ENCODE results near the gene CCDC174. TPM values are rescaled to one million over a fixed set of nuclear protein-coding genes. Genes with fewer than 3 reads are reported as not detected.

CCDC174 gene
- 9.0 and 17.6 TPM in 2 replicates for polyA plus RNA-seq (2011; rRNA removed)
- 3.4 and 5.5 TPM in 2 replicates for polyA plus RNA-seq (2012; cell fraction: cytosol; rRNA removed)
- 6.1 TPM in 2 replicates for polyA plus RNA-seq (2012; cell fraction: nucleus; rRNA removed)
- 10.8 to 12.6 TPM (median 11.7 TPM) in 3 replicates for polyA plus RNA-seq (2017; fragmentation: RNase III; extraction: RNeasy Plus Mini Kit Qiagen cat#74134 plus additional on column Dnase treatment)
- polyA minus RNA-seq (2011; rRNA and poly(A)+ RNA removed) = 6.7 and 7.3 TPM in 2 replicates

GRCh38 chr3:14651440-14652251 is at the start of gene CCDC174:
CCDC174 (plus strand) TSS chr3:14651762; CDS start chr3:14651837, 75 bp downstream.
- ATAC-seq = peak; percentile 98

More at GRCh38 chr3:14651440-14652251, at the start of gene CCDC174:
- CTCF ChIA-PET = interaction anchor here (0.8 to 2.2 kb wide), 11 partner anchors 10 to 447 kb away, joined by 3 to 8 read pairs (median 3); no protein-coding TSS in a partner anchor
- Histone ChIP-seq H3K27ac (peak within 1 kb of the TSS; percentile 86 to 92), H3K4me2 (peak within 1 kb of the TSS; percentile 74), H3K4me1 (peaks cover 34% of the 10 kb centered on the region; the same call in 2 of the 3 replicates), H3K9me3 (no peaks in the 10 kb centered on the region), H3K4me3 (peak within 1 kb of the TSS; percentile 69)
- TF ChIP-seq, protein P1, sequence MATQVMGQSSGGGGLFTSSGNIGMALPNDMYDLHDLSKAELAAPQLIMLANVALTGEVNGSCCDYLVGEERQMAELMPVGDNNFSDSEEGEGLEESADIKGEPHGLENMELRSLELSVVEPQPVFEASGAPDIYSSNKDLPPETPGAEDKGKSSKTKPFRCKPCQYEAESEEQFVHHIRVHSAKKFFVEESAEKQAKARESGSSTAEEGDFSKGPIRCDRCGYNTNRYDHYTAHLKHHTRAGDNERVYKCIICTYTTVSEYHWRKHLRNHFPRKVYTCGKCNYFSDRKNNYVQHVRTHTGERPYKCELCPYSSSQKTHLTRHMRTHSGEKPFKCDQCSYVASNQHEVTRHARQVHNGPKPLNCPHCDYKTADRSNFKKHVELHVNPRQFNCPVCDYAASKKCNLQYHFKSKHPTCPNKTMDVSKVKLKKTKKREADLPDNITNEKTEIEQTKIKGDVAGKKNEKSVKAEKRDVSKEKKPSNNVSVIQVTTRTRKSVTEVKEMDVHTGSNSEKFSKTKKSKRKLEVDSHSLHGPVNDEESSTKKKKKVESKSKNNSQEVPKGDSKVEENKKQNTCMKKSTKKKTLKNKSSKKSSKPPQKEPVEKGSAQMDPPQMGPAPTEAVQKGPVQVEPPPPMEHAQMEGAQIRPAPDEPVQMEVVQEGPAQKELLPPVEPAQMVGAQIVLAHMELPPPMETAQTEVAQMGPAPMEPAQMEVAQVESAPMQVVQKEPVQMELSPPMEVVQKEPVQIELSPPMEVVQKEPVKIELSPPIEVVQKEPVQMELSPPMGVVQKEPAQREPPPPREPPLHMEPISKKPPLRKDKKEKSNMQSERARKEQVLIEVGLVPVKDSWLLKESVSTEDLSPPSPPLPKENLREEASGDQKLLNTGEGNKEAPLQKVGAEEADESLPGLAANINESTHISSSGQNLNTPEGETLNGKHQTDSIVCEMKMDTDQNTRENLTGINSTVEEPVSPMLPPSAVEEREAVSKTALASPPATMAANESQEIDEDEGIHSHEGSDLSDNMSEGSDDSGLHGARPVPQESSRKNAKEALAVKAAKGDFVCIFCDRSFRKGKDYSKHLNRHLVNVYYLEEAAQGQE (IDR thresholded peaks at IDR 0.05) = 0 out of 2 replicates have a peak, but pooled peaks have one; percentile 17
- TF ChIP-seq TP53 (CRISPR knock-in tag; IDR thresholded peaks at IDR 0.05) (no peak), EHMT2 (IDR thresholded peaks at IDR 0.05; ENCODE audit: low read depth) (no peak), RCOR1 (IDR thresholded peaks at IDR 0.05; ENCODE audit: low read depth, low read length) (0 out of 2 replicates have a peak, but pooled peaks have one; percentile 6), JUN (IDR thresholded peaks at IDR 0.05) (peak; percentile 56 to 92; a peak in 4 of 5 replicates), KDM5A (IDR thresholded peaks at IDR 0.05) (0 out of 2 replicates have a peak, but pooled peaks have one; percentile 45), MAZ (IDR thresholded peaks at IDR 0.05; ENCODE audit: borderline replicate concordance, low read depth, low read length) (no peak), ESRRA (IDR thresholded peaks at IDR 0.05; ENCODE audit: borderline replicate concordance, low read length) (peak; percentile 99), HEYL (CRISPR knock-in tag; IDR thresholded peaks at IDR 0.05) (no peak), RAD21 (conservative IDR thresholded peaks at IDR 0.05 in 1 of 2, IDR thresholded peaks at IDR 0.05 in 1 of 2) (no peak), MAFK (IDR thresholded peaks at IDR 0.05; ENCODE audit: partially characterized antibody) (peak; percentile 72), CHD4 (IDR thresholded peaks at IDR 0.05; ENCODE audit: borderline replicate concordance) (no peak), POLR2A (IDR thresholded peaks at IDR 0.05; ENCODE audit: low read length) (peak; percentile 96), HOXB5 (CRISPR knock-in tag; IDR thresholded peaks at IDR 0.05) (no peak), PHF8 (IDR thresholded peaks at IDR 0.05; ENCODE audit: borderline replicate concordance, low read depth) (peak; percentile 96), BHLHE40 (IDR thresholded peaks at IDR 0.05; ENCODE audit: low read depth, low read length) (no peak), CBX2 (IDR thresholded peaks at IDR 0.05; ENCODE audit: borderline replicate concordance, low read depth) (no peak), FOSL2 (IDR thresholded peaks at IDR 0.05) (no peak), FOSL2 (CRISPR knock-in tag; IDR thresholded peaks at IDR 0.05) (no peak), KDM1A (IDR thresholded peaks at IDR 0.05; ENCODE audit: low read depth) (no peak; the same call in 1 of the 2 replicates), HOXB13 (CRISPR knock-in tag; IDR thresholded peaks at IDR 0.05; ENCODE audit: low read depth) (peak; percentile 48; the same call in 1 of the 2 replicates), HOXA7 (CRISPR knock-in tag; IDR thresholded peaks at IDR 0.05) (no peak)
- TF ChIP-seq, protein P2, sequence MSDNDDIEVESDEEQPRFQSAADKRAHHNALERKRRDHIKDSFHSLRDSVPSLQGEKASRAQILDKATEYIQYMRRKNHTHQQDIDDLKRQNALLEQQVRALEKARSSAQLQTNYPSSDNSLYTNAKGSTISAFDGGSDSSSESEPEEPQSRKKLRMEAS (IDR thresholded peaks at IDR 0.05) = peak; percentile 64
- TF ChIP-seq, protein P3, sequence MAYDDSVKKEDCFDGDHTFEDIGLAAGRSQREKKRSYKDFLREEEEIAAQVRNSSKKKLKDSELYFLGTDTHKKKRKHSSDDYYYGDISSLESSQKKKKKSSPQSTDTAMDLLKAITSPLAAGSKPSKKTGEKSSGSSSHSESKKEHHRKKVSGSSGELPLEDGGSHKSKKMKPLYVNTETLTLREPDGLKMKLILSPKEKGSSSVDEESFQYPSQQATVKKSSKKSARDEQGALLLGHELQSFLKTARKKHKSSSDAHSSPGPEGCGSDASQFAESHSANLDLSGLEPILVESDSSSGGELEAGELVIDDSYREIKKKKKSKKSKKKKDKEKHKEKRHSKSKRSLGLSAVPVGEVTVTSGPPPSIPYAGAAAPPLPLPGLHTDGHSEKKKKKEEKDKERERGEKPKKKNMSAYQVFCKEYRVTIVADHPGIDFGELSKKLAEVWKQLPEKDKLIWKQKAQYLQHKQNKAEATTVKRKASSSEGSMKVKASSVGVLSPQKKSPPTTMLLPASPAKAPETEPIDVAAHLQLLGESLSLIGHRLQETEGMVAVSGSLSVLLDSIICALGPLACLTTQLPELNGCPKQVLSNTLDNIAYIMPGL (CRISPR knock-in tag; IDR thresholded peaks at IDR 0.05; ENCODE audit: borderline replicate concordance) = no peak
- TF ChIP-seq, protein P4, sequence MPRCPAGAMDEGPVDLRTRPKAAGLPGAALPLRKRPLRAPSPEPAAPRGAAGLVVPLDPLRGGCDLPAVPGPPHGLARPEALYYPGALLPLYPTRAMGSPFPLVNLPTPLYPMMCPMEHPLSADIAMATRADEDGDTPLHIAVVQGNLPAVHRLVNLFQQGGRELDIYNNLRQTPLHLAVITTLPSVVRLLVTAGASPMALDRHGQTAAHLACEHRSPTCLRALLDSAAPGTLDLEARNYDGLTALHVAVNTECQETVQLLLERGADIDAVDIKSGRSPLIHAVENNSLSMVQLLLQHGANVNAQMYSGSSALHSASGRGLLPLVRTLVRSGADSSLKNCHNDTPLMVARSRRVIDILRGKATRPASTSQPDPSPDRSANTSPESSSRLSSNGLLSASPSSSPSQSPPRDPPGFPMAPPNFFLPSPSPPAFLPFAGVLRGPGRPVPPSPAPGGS (IDR thresholded peaks at IDR 0.05) = peak; percentile 67; the same call in 2 of the 3 replicates
- peak; percentile 96 to 100 for DNase-seq (ENCODE audit: low read depth in 1 of 2, low spot score in 1 of 2)
- 1% methylated on average over 36 of the region's 47 CpGs for WGBS (ENCODE audit: missing lambda C conversion rate)
- peak; percentile 91 for FAIRE-seq
- POLR2A ChIA-PET = interaction anchor here (0.7 to 1.6 kb wide), 14 partner anchors 8 to 527 kb away, joined by 3 to 9 read pairs (median 4); partner anchors contain the start of genes CHCHD4, LSM3, SLC6A6 and TMEM43

All from A549 (cell line).